ENCODE results near the gene CD70.

- TF ChIP-seq, protein P1, sequence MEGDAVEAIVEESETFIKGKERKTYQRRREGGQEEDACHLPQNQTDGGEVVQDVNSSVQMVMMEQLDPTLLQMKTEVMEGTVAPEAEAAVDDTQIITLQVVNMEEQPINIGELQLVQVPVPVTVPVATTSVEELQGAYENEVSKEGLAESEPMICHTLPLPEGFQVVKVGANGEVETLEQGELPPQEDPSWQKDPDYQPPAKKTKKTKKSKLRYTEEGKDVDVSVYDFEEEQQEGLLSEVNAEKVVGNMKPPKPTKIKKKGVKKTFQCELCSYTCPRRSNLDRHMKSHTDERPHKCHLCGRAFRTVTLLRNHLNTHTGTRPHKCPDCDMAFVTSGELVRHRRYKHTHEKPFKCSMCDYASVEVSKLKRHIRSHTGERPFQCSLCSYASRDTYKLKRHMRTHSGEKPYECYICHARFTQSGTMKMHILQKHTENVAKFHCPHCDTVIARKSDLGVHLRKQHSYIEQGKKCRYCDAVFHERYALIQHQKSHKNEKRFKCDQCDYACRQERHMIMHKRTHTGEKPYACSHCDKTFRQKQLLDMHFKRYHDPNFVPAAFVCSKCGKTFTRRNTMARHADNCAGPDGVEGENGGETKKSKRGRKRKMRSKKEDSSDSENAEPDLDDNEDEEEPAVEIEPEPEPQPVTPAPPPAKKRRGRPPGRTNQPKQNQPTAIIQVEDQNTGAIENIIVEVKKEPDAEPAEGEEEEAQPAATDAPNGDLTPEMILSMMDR (IDR thresholded peaks at IDR 0.05), result no peak
- TF ChIP-seq SIN3A (IDR thresholded peaks at IDR 0.05; ENCODE audit: borderline replicate concordance, insufficient read depth, low read depth, low read length), result no peak
- TF ChIP-seq, protein P2, sequence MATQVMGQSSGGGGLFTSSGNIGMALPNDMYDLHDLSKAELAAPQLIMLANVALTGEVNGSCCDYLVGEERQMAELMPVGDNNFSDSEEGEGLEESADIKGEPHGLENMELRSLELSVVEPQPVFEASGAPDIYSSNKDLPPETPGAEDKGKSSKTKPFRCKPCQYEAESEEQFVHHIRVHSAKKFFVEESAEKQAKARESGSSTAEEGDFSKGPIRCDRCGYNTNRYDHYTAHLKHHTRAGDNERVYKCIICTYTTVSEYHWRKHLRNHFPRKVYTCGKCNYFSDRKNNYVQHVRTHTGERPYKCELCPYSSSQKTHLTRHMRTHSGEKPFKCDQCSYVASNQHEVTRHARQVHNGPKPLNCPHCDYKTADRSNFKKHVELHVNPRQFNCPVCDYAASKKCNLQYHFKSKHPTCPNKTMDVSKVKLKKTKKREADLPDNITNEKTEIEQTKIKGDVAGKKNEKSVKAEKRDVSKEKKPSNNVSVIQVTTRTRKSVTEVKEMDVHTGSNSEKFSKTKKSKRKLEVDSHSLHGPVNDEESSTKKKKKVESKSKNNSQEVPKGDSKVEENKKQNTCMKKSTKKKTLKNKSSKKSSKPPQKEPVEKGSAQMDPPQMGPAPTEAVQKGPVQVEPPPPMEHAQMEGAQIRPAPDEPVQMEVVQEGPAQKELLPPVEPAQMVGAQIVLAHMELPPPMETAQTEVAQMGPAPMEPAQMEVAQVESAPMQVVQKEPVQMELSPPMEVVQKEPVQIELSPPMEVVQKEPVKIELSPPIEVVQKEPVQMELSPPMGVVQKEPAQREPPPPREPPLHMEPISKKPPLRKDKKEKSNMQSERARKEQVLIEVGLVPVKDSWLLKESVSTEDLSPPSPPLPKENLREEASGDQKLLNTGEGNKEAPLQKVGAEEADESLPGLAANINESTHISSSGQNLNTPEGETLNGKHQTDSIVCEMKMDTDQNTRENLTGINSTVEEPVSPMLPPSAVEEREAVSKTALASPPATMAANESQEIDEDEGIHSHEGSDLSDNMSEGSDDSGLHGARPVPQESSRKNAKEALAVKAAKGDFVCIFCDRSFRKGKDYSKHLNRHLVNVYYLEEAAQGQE (IDR thresholded peaks at IDR 0.05; ENCODE audit: insufficient read depth in 1 of 2, low read depth in 2 of 2, low read length in 1 of 2), result no peak
- no peak for TF ChIP-seq POLR2AphosphoS5 (IDR thresholded peaks at IDR 0.05; ENCODE audit: low read depth, low read length)
Measured at GRCh38 chr19:6616011-6616410, 25.1 kb upstream of the CD70 start.

Data from Panc1 (cell line).